Glutamatergic neuron (in vitro differentiated cells): ENCODE measurements around the gene TSPAN17. TPM values are rescaled to one million over a fixed set of nuclear protein-coding genes. Genes with fewer than 3 reads are reported as not detected.
A peak's percentile ranks its signal among the peaks of the same experiment; 100 is the strongest.

Experiments
- DNase-seq: peaks from one replicate; pipeline ENCODE4 v3.0.0; 2022
- H3K27ac Mint-ChIP-seq: one replicate; pipeline ENCODE4 v1.8.0; 2020; ENCODE audit warnings: mild to moderate bottlenecking, mixed read lengths, inconsistent platforms; ENCODE audit not compliant: unreplicated experiment
- H3K27me3 Mint-ChIP-seq: one replicate; pipeline ENCODE4 v1.8.0; 2020; ENCODE audit warnings: mild to moderate bottlenecking, moderate library complexity, mixed read lengths, inconsistent platforms; ENCODE audit not compliant: unreplicated experiment
- H3K36me3 Mint-ChIP-seq: one replicate; pipeline ENCODE4 v1.8.0; 2020; ENCODE audit warnings: mild to moderate bottlenecking, mixed read lengths, inconsistent platforms; ENCODE audit not compliant: unreplicated experiment
- H3K4me1 Mint-ChIP-seq: one replicate; pipeline ENCODE4 v1.8.0; 2020; ENCODE audit warnings: mild to moderate bottlenecking, low read depth, mixed read lengths, inconsistent platforms; ENCODE audit not compliant: unreplicated experiment
- H3K4me3 Mint-ChIP-seq: one replicate; pipeline ENCODE4 v1.8.0; 2020; ENCODE audit warnings: mild to moderate bottlenecking, mixed read lengths, inconsistent platforms; ENCODE audit not compliant: unreplicated experiment
- H3K9me3 Mint-ChIP-seq: one replicate; pipeline ENCODE4 v1.8.0; 2020; ENCODE audit warnings: mild to moderate bottlenecking, moderate library complexity, mixed read lengths, inconsistent platforms; ENCODE audit not compliant: unreplicated experiment
- total RNA-seq: library from RNA; stranded (reverse); fragmentation: NEBNext Ultra II Directional; extraction: Animal tissue kit (Norgen Biotek cat#: 25700); gene quantifications from one replicate; pipeline ENCODE4 v1.2.1, GENCODE V29; 2021; ENCODE audit not compliant: unreplicated experiment
- TF ChIP-seq, protein P1 (sequence below): fragments of 200-600 bp; sonication (generic); IDR thresholded peaks from one replicate; pipeline ENCODE4 v1.5.0; 2021; ENCODE audit not compliant: partially characterized antibody, unreplicated experiment

TSPAN17 gene
- total RNA-seq, 1 donor from 2014 or later = 97.2 TPM

GRCh38 chr5:176626876-176627236, 20.4 kb upstream of the TSPAN17 start:
- TF ChIP-seq, protein P1, sequence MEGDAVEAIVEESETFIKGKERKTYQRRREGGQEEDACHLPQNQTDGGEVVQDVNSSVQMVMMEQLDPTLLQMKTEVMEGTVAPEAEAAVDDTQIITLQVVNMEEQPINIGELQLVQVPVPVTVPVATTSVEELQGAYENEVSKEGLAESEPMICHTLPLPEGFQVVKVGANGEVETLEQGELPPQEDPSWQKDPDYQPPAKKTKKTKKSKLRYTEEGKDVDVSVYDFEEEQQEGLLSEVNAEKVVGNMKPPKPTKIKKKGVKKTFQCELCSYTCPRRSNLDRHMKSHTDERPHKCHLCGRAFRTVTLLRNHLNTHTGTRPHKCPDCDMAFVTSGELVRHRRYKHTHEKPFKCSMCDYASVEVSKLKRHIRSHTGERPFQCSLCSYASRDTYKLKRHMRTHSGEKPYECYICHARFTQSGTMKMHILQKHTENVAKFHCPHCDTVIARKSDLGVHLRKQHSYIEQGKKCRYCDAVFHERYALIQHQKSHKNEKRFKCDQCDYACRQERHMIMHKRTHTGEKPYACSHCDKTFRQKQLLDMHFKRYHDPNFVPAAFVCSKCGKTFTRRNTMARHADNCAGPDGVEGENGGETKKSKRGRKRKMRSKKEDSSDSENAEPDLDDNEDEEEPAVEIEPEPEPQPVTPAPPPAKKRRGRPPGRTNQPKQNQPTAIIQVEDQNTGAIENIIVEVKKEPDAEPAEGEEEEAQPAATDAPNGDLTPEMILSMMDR = no peak
- DNase-seq = no peak
- H3K36me3 Mint-ChIP-seq = no peaks in the 10 kb centered on the region
- peaks cover 26% of the 10 kb centered on the region for H3K27me3 Mint-ChIP-seq
- no peak overlapping the region for H3K27ac Mint-ChIP-seq
- peaks cover 9% of the 10 kb centered on the region for H3K9me3 Mint-ChIP-seq
- peaks cover 19% of the 10 kb centered on the region for H3K4me1 Mint-ChIP-seq
- H3K4me3 Mint-ChIP-seq = no peak overlapping the region

DNA sequence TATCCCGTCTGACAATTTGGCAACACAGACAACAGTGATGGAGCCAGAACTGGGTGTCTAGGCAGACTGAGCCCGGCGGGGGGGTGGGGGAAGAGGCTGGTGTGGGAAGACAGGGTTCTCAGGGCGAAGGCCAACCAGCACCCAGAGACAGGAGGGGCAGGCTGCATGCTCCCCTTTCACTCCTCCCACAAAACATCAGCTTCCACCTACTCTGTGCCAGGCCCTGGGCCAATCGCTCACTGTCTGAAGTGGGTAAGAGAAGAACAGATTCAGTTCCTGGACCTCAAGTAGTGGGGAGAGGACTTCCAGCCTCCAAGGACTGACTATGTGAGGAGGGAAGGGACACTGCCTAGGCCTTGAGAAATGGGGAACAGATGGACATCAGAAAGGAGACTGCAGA, 19.7 kb upstream of the TSPAN17 start:
- Mint-ChIP-seq H3K27me3 (peaks cover 26% of the 10 kb centered on the region), H3K27ac (no peak overlapping the region), H3K9me3 (peaks cover 9% of the 10 kb centered on the region), H3K4me3 (no peak overlapping the region), H3K4me1 (peaks cover 19% of the 10 kb centered on the region), H3K36me3 (no peaks in the 10 kb centered on the region)
- DNase-seq = no peak
- TF ChIP-seq, protein P1 = no peak

GRCh38 chr5:176628406-176629228, 18.7 kb upstream of the TSPAN17 start:
- H3K27ac Mint-ChIP-seq = no peak overlapping the region
- TF ChIP-seq, protein P1 = no peak
- peaks cover 19% of the 10 kb centered on the region for H3K4me1 Mint-ChIP-seq
- H3K36me3 Mint-ChIP-seq = no peaks in the 10 kb centered on the region
- H3K27me3 Mint-ChIP-seq = peaks cover 26% of the 10 kb centered on the region
- DNase-seq = no peak
- H3K9me3 Mint-ChIP-seq = peaks cover 9% of the 10 kb centered on the region
- peak overlapping the region; percentile 52 for H3K4me3 Mint-ChIP-seq

GRCh38 chr5:176629317-176629852, 17.9 kb upstream of the TSPAN17 start:
- Mint-ChIP-seq H3K9me3 (peaks cover 9% of the 10 kb centered on the region), H3K4me1 (peaks cover 19% of the 10 kb centered on the region), H3K36me3 (no peaks in the 10 kb centered on the region), H3K27me3 (peaks cover 26% of the 10 kb centered on the region), H3K27ac (no peak overlapping the region), H3K4me3 (peak overlapping the region; percentile 64)
- TF ChIP-seq, protein P1 = no peak
- no peak for DNase-seq
